WTC11 (cell line): ENCODE results near the gene AQP12B. TPM values are rescaled to one million over a fixed set of nuclear protein-coding genes. Genes with fewer than 3 reads are reported as not detected.

ENCODE experiments used
- ATAC-seq: fragments of 200-7000 bp; cut with Tn5 transposase; 2 replicates; pipeline ENCODE4 v1.10.0; 2021; ENCODE audit warnings: mild to moderate bottlenecking, moderate library complexity
- CTCF ChIA-PET: fragments of 300-600 bp; sonication (Branson Sonifier 250); formaldehyde crosslinking; loops from one replicate; lab custom pipeline; 2021; ENCODE audit warnings: antibody characterized with exemption; lab: Charles Lee
- POLR2A ChIA-PET: fragments of 350-600 bp; sonication (Branson Sonifier 250); formaldehyde crosslinking; loops from one replicate; lab custom pipeline; 2021; ENCODE audit warnings: antibody characterized with exemption; lab: Charles Lee
- DNase-seq: peaks from one replicate; pipeline ENCODE4 v3.0.0; 2021; ENCODE audit warnings: low spot score
- H3K27ac Mint-ChIP-seq: 2 replicates; pipeline ENCODE4 v1.8.0; 2021; ENCODE audit warnings: mixed read lengths
- H3K27me3 Mint-ChIP-seq: 2 replicates; pipeline ENCODE4 v1.8.0; 2021; ENCODE audit warnings: low read depth, mild to moderate bottlenecking, moderate library complexity, mixed read lengths
- H3K36me3 Mint-ChIP-seq: 2 replicates; pipeline ENCODE4 v1.8.0; 2021; ENCODE audit warnings: mixed read lengths
- H3K4me1 Mint-ChIP-seq: 2 replicates; pipeline ENCODE4 v1.8.0; 2022; ENCODE audit warnings: mixed read lengths
- H3K4me3 Mint-ChIP-seq: 2 replicates; pipeline ENCODE4 v1.8.0; 2021; ENCODE audit warnings: mild to moderate bottlenecking, moderate library complexity, mixed read lengths
- H3K9me3 Mint-ChIP-seq: 2 replicates; pipeline ENCODE4 v1.8.0; 2021; ENCODE audit warnings: mixed read lengths
- ATF1 ChIP-seq: sonication (generic); formaldehyde crosslinking; IDR thresholded peaks from 2 replicates; pipeline ENCODE4 v1.8.1; 2023; ENCODE audit warnings: mild to moderate bottlenecking, moderate library complexity, missing genetic modification reagents
- GTF2I ChIP-seq: fragments of 250-450 bp; sonication (Bioruptor Pico); conservative IDR thresholded peaks from 2 replicates; pipeline ENCODE4 v1.4.0; 2021; ENCODE audit warnings: mild to moderate bottlenecking
- JAZF1 ChIP-seq: fragments of 250-450 bp; sonication (Bioruptor Pico); IDR thresholded peaks from 2 replicates; pipeline ENCODE4 v1.9.0; 2021; ENCODE audit warnings: moderate library complexity, mild to moderate bottlenecking, inconsistent platforms
- MXD4 ChIP-seq: fragments of 250-450 bp; sonication (Bioruptor Pico); IDR thresholded peaks from 2 replicates; pipeline ENCODE4 v1.8.0; 2021; ENCODE audit warnings: mild to moderate bottlenecking, moderate library complexity, borderline replicate concordance
- NFE2L1 ChIP-seq: sonication (generic); formaldehyde crosslinking; IDR thresholded peaks from 2 replicates; pipeline ENCODE4 v1.8.1; 2023; ENCODE audit warnings: missing genetic modification reagents
- SMAD3 ChIP-seq: sonication (generic); formaldehyde crosslinking; IDR thresholded peaks from 2 replicates; pipeline ENCODE4 v1.8.0; 2022; ENCODE audit warnings: missing genetic modification reagents, mild to moderate bottlenecking, borderline replicate concordance
- TCF7 ChIP-seq: sonication (generic); formaldehyde crosslinking; IDR thresholded peaks from 2 replicates; pipeline ENCODE4 v1.8.0; 2022; ENCODE audit warnings: mild to moderate bottlenecking, low read depth, missing genetic modification reagents, moderate library complexity
- ZNF423 ChIP-seq: fragments of 250-450 bp; sonication (Bioruptor Pico); IDR thresholded peaks from 2 replicates; pipeline ENCODE4 v2.1.2; 2022; ENCODE audit warnings: mild to moderate bottlenecking, moderate library complexity
- total RNA-seq: library from RNA; stranded (reverse); gene quantifications from 3 replicates; pipeline ENCODE4 v1.2.3, GENCODE V29; 2021
- TF ChIP-seq, protein P1 (sequence below): sonication (generic); formaldehyde crosslinking; IDR thresholded peaks from 2 replicates; pipeline ENCODE4 v1.8.1; 2022; ENCODE audit warnings: low read depth, missing genetic modification reagents, borderline replicate concordance
- TF ChIP-seq, protein P2 (sequence below): sonication (generic); formaldehyde crosslinking; IDR thresholded peaks from 2 replicates; pipeline ENCODE4 v1.8.1; 2023; ENCODE audit warnings: mild to moderate bottlenecking, missing genetic modification reagents, borderline replicate concordance
- TF ChIP-seq, protein P3 (sequence below): fragments of 250-450 bp; sonication (Bioruptor Pico); conservative IDR thresholded peaks from 2 replicates; pipeline ENCODE4 v1.9.0; 2021; ENCODE audit warnings: mild to moderate bottlenecking
- TF ChIP-seq, protein P4 (sequence below): sonication (generic); formaldehyde crosslinking; IDR thresholded peaks from 2 replicates; pipeline ENCODE4 v1.8.1; 2022; ENCODE audit warnings: mild to moderate bottlenecking, missing genetic modification reagents, moderate library complexity, borderline replicate concordance
- TF ChIP-seq, protein P5 (sequence below): sonication (generic); formaldehyde crosslinking; IDR thresholded peaks from 2 replicates; pipeline ENCODE4 v1.8.0; 2022; ENCODE audit warnings: mild to moderate bottlenecking, missing genetic modification reagents

AQP12B gene
- total RNA-seq, 1 experiment from 2014 or later: not detected

DNA sequence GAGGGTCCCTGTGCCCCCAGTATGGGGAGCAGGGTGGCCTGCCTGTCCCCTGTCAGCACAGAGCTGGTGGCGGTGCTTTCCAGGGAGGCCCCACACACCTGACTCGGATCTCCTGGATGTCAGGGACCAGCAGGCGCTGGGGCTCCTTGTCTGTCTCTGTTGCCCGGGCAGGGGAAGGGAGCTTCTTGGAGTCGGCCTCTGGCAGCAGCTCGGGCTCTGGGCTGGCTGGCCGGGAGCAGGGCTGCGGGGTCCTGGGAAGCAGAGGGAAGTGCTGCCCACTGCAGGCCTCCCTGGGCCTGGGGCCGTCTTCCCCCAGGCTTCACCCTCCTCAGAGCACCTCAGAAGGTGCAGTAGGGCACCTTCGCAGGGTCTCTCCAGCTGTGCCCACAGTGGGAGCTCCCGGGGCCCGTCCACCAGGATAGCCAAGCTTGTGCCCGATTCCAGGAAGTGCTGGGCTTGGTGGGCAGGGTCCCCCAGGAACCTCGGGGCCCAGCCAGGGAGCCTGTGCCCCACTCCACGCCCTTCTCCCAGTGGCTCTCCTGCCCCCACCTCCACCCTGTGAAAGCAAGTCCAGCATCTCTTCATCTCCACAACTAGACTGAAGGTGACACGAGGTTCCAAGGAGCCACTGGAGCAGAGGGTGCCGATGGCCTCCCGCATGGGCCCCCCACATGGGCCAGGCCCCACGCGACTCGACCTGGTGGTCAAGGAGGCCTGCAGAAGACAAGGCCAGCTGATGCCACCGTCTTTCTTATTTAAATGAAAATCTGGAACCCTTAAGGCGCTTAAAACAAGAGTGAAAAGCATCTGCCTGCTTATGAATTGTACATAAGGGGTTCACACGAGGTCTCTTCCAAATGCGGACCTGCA lies 37.2 kb upstream of the AQP12B start:
- no peaks in the 10 kb centered on the region for H3K27me3 Mint-ChIP-seq
- no peak overlapping the region for H3K27ac Mint-ChIP-seq
- ChIA-PET CTCF (no interaction called here), POLR2A (no interaction called here)
- H3K36me3 Mint-ChIP-seq: peaks cover 25% of the 10 kb centered on the region
- no peaks in the 10 kb centered on the region for H3K4me1 Mint-ChIP-seq
- H3K4me3 Mint-ChIP-seq: no peak overlapping the region
- H3K9me3 Mint-ChIP-seq: no peaks in the 10 kb centered on the region
- ATAC-seq (no peak), DNase-seq (no peak)
- TF ChIP-seq, protein P1, sequence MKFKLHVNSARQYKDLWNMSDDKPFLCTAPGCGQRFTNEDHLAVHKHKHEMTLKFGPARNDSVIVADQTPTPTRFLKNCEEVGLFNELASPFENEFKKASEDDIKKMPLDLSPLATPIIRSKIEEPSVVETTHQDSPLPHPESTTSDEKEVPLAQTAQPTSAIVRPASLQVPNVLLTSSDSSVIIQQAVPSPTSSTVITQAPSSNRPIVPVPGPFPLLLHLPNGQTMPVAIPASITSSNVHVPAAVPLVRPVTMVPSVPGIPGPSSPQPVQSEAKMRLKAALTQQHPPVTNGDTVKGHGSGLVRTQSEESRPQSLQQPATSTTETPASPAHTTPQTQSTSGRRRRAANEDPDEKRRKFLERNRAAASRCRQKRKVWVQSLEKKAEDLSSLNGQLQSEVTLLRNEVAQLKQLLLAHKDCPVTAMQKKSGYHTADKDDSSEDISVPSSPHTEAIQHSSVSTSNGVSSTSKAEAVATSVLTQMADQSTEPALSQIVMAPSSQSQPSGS (CRISPR knock-in tag): no peak
- TF ChIP-seq SMAD3 (CRISPR knock-in tag) (no peak), GTF2I (CRISPR knock-in tag) (no peak), ATF1 (no peak), MXD4 (CRISPR knock-in tag) (no peak), ZNF423 (no peak), JAZF1 (CRISPR knock-in tag) (no peak), NFE2L1 (CRISPR knock-in tag) (no peak), TCF7 (CRISPR knock-in tag) (no peak)
- TF ChIP-seq, protein P2, sequence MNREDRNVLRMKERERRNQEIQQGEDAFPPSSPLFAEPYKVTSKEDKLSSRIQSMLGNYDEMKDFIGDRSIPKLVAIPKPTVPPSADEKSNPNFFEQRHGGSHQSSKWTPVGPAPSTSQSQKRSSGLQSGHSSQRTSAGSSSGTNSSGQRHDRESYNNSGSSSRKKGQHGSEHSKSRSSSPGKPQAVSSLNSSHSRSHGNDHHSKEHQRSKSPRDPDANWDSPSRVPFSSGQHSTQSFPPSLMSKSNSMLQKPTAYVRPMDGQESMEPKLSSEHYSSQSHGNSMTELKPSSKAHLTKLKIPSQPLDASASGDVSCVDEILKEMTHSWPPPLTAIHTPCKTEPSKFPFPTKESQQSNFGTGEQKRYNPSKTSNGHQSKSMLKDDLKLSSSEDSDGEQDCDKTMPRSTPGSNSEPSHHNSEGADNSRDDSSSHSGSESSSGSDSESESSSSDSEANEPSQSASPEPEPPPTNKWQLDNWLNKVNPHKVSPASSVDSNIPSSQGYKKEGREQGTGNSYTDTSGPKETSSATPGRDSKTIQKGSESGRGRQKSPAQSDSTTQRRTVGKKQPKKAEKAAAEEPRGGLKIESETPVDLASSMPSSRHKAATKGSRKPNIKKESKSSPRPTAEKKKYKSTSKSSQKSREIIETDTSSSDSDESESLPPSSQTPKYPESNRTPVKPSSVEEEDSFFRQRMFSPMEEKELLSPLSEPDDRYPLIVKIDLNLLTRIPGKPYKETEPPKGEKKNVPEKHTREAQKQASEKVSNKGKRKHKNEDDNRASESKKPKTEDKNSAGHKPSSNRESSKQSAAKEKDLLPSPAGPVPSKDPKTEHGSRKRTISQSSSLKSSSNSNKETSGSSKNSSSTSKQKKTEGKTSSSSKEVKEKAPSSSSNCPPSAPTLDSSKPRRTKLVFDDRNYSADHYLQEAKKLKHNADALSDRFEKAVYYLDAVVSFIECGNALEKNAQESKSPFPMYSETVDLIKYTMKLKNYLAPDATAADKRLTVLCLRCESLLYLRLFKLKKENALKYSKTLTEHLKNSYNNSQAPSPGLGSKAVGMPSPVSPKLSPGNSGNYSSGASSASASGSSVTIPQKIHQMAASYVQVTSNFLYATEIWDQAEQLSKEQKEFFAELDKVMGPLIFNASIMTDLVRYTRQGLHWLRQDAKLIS (CRISPR knock-in tag): no peak
- TF ChIP-seq, protein P3, sequence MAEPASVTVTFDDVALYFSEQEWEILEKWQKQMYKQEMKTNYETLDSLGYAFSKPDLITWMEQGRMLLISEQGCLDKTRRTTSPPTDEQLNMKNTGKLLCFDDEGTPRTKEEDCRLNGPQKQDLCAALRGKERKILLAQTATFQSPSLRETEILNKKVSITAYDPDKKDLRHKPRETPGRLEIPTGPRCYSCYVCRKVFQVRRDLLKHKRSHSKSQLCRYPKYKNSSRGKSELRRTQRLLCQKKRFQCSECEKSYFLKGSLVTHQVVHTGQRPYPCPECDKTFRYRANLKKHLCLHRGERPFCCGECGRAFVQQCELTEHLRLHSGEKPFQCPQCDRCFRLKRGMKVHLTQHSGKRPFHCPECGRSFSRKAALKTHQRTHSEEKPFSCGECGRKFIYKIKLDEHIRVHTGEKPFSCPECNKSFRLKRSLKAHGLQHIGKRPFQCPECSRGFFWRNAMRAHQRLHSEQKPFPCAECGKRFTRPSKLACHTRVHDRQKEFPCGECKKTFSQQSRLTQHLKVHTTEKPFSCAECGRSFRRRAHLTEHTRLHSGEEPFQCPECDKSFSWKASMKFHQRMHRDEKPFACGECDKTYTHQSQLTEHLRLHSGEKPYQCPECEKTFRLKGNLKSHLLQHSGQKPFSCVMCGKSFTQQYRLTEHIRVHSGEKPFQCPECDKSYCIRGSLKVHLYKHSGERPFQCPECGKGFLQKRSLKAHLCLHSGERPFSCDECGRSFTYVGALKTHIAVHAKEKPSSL (CRISPR knock-in tag): no peak
- TF ChIP-seq, protein P4, sequence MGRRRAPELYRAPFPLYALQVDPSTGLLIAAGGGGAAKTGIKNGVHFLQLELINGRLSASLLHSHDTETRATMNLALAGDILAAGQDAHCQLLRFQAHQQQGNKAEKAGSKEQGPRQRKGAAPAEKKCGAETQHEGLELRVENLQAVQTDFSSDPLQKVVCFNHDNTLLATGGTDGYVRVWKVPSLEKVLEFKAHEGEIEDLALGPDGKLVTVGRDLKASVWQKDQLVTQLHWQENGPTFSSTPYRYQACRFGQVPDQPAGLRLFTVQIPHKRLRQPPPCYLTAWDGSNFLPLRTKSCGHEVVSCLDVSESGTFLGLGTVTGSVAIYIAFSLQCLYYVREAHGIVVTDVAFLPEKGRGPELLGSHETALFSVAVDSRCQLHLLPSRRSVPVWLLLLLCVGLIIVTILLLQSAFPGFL: no peak
- TF ChIP-seq, protein P5, sequence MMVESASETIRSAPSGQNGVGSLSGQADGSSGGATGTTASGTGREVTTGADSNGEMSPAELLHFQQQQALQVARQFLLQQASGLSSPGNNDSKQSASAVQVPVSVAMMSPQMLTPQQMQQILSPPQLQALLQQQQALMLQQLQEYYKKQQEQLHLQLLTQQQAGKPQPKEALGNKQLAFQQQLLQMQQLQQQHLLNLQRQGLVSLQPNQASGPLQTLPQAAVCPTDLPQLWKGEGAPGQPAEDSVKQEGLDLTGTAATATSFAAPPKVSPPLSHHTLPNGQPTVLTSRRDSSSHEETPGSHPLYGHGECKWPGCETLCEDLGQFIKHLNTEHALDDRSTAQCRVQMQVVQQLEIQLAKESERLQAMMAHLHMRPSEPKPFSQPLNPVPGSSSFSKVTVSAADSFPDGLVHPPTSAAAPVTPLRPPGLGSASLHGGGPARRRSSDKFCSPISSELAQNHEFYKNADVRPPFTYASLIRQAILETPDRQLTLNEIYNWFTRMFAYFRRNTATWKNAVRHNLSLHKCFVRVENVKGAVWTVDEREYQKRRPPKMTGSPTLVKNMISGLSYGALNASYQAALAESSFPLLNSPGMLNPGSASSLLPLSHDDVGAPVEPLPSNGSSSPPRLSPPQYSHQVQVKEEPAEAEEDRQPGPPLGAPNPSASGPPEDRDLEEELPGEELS (CRISPR knock-in tag): no peak
